Activated T-helper 2 cell treated with anti-CD3 and anti-CD28 coated beads, Interferon-gamma antibody, Interleukin-2, Interleukin-4, amounts not matched to agents 10 μg/mL and 5 μg/mL and 100 μg/mL, durations not matched to agents 14 hours and 24 hours and 36 hours (primary cell): ENCODE measurements around the gene TMEM254. TPM values are rescaled to one million over a fixed set of nuclear protein-coding genes. Genes with fewer than 3 reads are reported as not detected.
"Not testable (repeated sequence)": the region's sequence is repeated elsewhere in the genome, so short reads cannot be mapped to it uniquely, and the experiment has no call there.

ENCODE experiments used
- DNase-seq: peaks from one replicate; pipeline ENCODE4 v3.0.0; 2021; ENCODE audit warnings: low spot score
- H3K27ac Mint-ChIP-seq: one replicate; pipeline ENCODE4 v1.8.0; 2021; ENCODE audit warnings: mixed read lengths
- H3K27me3 Mint-ChIP-seq: one replicate; pipeline ENCODE4 v1.8.0; 2021; ENCODE audit warnings: low read depth, mixed read lengths
- H3K36me3 Mint-ChIP-seq: one replicate; pipeline ENCODE4 v1.8.0; 2021; ENCODE audit warnings: low read depth, mixed read lengths
- H3K4me1 Mint-ChIP-seq: one replicate; pipeline ENCODE4 v1.8.0; 2021; ENCODE audit warnings: low read depth, mixed read lengths
- H3K4me3 Mint-ChIP-seq: one replicate; pipeline ENCODE4 v1.8.0; 2021; ENCODE audit warnings: low read depth, mild to moderate bottlenecking, moderate library complexity, mixed read lengths
- H3K9me3 Mint-ChIP-seq: one replicate; pipeline ENCODE4 v1.8.0; 2021; ENCODE audit warnings: mixed read lengths
- intact Hi-C: fragments of 100-400 bp; cut with micrococcal nuclease; formaldehyde crosslinking; loops from one replicate; pipeline ENCODE4 v1.15.1; 2023
- total RNA-seq: library from RNA; stranded (reverse); gene quantifications from 2 replicates; pipeline ENCODE4 v1.2.3, GENCODE V29; 2022

TMEM254 gene
- total RNA-seq, 1 donor from 2014 or later = 11.4 TPM

GRCh38 chr10:80122746-80123145, 44.3 kb downstream of the TMEM254 start:
- DNase-seq = no peak
- H3K27me3 Mint-ChIP-seq = peaks cover 12% of the 10 kb centered on the region
- H3K36me3 Mint-ChIP-seq = no peaks in the 10 kb centered on the region
- no peak overlapping the region for H3K27ac Mint-ChIP-seq
- no peak overlapping the region for H3K4me3 Mint-ChIP-seq
- intact Hi-C loops = no loop called here
- no peaks in the 10 kb centered on the region for H3K9me3 Mint-ChIP-seq
- H3K4me1 Mint-ChIP-seq = no peaks in the 10 kb centered on the region

- intact Hi-C loops = no loop called here
- no peaks in the 10 kb centered on the region for H3K36me3 Mint-ChIP-seq
- no peak overlapping the region for H3K4me3 Mint-ChIP-seq
- H3K27ac Mint-ChIP-seq = no peak overlapping the region
- peaks cover 12% of the 10 kb centered on the region for H3K27me3 Mint-ChIP-seq
- H3K4me1 Mint-ChIP-seq = no peaks in the 10 kb centered on the region
- H3K9me3 Mint-ChIP-seq = no peaks in the 10 kb centered on the region
- DNase-seq = no peak
Observed at GRCh38 chr10:80126876-80127275, 48.4 kb downstream of the TMEM254 start.

- DNase-seq = no peak
- no peaks in the 10 kb centered on the region for H3K36me3 Mint-ChIP-seq
- no peak overlapping the region for H3K4me3 Mint-ChIP-seq
- H3K27ac Mint-ChIP-seq = no peak overlapping the region
- H3K27me3 Mint-ChIP-seq = peaks cover 33% of the 10 kb centered on the region
- H3K9me3 Mint-ChIP-seq = no peaks in the 10 kb centered on the region
- intact Hi-C loops = no loop called here
- H3K4me1 Mint-ChIP-seq = peaks cover 3% of the 10 kb centered on the region
Observed at GRCh38 chr10:80131499-80131901, 53.0 kb downstream of the TMEM254 start.

- no peaks in the 10 kb centered on the region for H3K36me3 Mint-ChIP-seq
- intact Hi-C loops = no loop called here
- H3K4me3 Mint-ChIP-seq = no peak within 1 kb of the TSS
- peaks cover 3% of the 10 kb centered on the region for H3K4me1 Mint-ChIP-seq
- no peak within 1 kb of the TSS for H3K27ac Mint-ChIP-seq
- DNase-seq = no peak
- H3K9me3 Mint-ChIP-seq = no peaks in the 10 kb centered on the region
- peaks cover 33% of the 10 kb centered on the region for H3K27me3 Mint-ChIP-seq
Observed at GRCh38 chr10:80132299-80133139, 54.1 kb downstream of the TMEM254 start, which contains the start of gene PLAC9. Gene PLAC9 (plus strand): TSS chr10:80132730. CDS start chr10:80132763, 33 bp downstream.

- no peak for DNase-seq
- Mint-ChIP-seq H3K36me3 (no peaks in the 10 kb centered on the region), H3K27ac (no peak overlapping the region), H3K4me3 (no peak overlapping the region), H3K4me1 (peaks cover 3% of the 10 kb centered on the region), H3K27me3 (peaks cover 33% of the 10 kb centered on the region), H3K9me3 (no peaks in the 10 kb centered on the region)
- intact Hi-C loops = no loop called here
Observed at GRCh38 chr10:80133206-80133605, 54.7 kb downstream of the TMEM254 start.

- DNase-seq, H3K27ac Mint-ChIP-seq, H3K9me3 Mint-ChIP-seq, H3K36me3 Mint-ChIP-seq, H3K4me1 Mint-ChIP-seq, H3K4me3 Mint-ChIP-seq, intact Hi-C loops: not testable (repeated sequence)
- peaks cover 33% of the 10 kb centered on the region for H3K27me3 Mint-ChIP-seq
Observed at GRCh38 chr10:80133687-80134086, 55.2 kb downstream of the TMEM254 start.

GRCh38 chr10:80136134-80136571, 57.7 kb downstream of the TMEM254 start:
- no peak overlapping the region for H3K27ac Mint-ChIP-seq
- H3K9me3 Mint-ChIP-seq = no peaks in the 10 kb centered on the region
- H3K36me3 Mint-ChIP-seq = no peaks in the 10 kb centered on the region
- H3K27me3 Mint-ChIP-seq = peaks cover 33% of the 10 kb centered on the region
- intact Hi-C loops = no loop called here
- DNase-seq = no peak
- H3K4me1 Mint-ChIP-seq = peaks cover 3% of the 10 kb centered on the region
- no peak overlapping the region for H3K4me3 Mint-ChIP-seq

GRCh38 chr10:80137031-80137862, 58.8 kb downstream of the TMEM254 start:
- H3K9me3 Mint-ChIP-seq = no peaks in the 10 kb centered on the region
- H3K27me3 Mint-ChIP-seq = peaks cover 26% of the 10 kb centered on the region
- no peak for DNase-seq
- no peak overlapping the region for H3K4me3 Mint-ChIP-seq
- H3K27ac Mint-ChIP-seq = no peak overlapping the region
- intact Hi-C loops = no loop called here
- H3K36me3 Mint-ChIP-seq = no peaks in the 10 kb centered on the region
- peaks cover 3% of the 10 kb centered on the region for H3K4me1 Mint-ChIP-seq

GRCh38 chr10:80137920-80138319, 59.5 kb downstream of the TMEM254 start:
- Mint-ChIP-seq H3K9me3 (no peaks in the 10 kb centered on the region), H3K36me3 (no peaks in the 10 kb centered on the region), H3K4me3 (no peak overlapping the region), H3K27me3 (peaks cover 24% of the 10 kb centered on the region), H3K4me1 (peaks cover under 1% of the 10 kb centered on the region), H3K27ac (no peak overlapping the region)
- intact Hi-C loops = no loop called here
- no peak for DNase-seq

GRCh38 chr10:80139265-80139664, 60.8 kb downstream of the TMEM254 start:
- H3K9me3 Mint-ChIP-seq = no peaks in the 10 kb centered on the region
- intact Hi-C loops = no loop called here
- no peak overlapping the region for H3K27ac Mint-ChIP-seq
- H3K27me3 Mint-ChIP-seq = peaks cover 13% of the 10 kb centered on the region
- no peak for DNase-seq
- no peak overlapping the region for H3K4me3 Mint-ChIP-seq
- peaks cover 4% of the 10 kb centered on the region for H3K4me1 Mint-ChIP-seq
- H3K36me3 Mint-ChIP-seq = no peaks in the 10 kb centered on the region

GRCh38 chr10:80140251-80140650, 61.8 kb downstream of the TMEM254 start:
- no peak overlapping the region for H3K4me3 Mint-ChIP-seq
- H3K9me3 Mint-ChIP-seq = no peaks in the 10 kb centered on the region
- peaks cover 9% of the 10 kb centered on the region for H3K27me3 Mint-ChIP-seq

GRCh38 chr10:80141696-80142460, 63.4 kb downstream of the TMEM254 start:
- Mint-ChIP-seq H3K4me1 (peaks cover 16% of the 10 kb centered on the region), H3K9me3 (no peaks in the 10 kb centered on the region), H3K27ac (no peak overlapping the region), H3K36me3 (no peaks in the 10 kb centered on the region), H3K27me3 (peaks cover 9% of the 10 kb centered on the region), H3K4me3 (no peak overlapping the region)
- intact Hi-C loops = no loop called here
- DNase-seq = no peak

More at GRCh38 chr10:80140251-80140650, 61.8 kb downstream of the TMEM254 start:
- no peak for DNase-seq
- Mint-ChIP-seq H3K4me1 (peaks cover 11% of the 10 kb centered on the region), H3K27ac (no peak overlapping the region), H3K36me3 (no peaks in the 10 kb centered on the region)
- intact Hi-C loops = no loop called here
